ENCODE measurements around the gene CALU.

Gene CALU

DNA sequence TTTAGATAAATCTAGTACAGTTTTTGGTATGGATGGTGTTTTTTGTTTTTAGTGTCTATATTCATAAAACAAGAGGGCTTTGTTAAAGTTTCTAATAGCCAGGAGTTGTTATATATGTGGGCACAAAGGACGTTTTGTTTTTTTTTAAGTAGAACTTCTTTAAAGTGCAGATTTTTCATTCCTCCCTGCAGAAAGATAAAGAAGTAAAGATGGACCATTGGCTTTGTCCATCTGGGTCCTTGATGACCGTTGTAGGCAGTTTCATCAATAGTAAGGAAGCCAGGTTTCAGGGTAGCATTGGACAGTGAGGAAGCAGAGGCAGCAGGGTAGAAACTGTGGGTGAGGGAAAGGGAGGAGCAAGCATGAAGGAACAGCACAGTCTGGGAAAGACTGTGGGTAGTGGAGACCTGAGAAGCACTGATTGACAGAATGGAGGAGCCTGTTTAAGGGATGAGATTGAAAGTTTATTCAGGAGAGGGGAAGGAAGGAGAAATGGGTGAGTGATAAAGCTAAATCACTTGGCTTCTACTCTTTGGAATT is 5.3 kb downstream of the CALU start:
- in situ Hi-C loops (cut with MboI; ENCODE audit: low sequenced_read_pairs): no loop called here

DNA sequence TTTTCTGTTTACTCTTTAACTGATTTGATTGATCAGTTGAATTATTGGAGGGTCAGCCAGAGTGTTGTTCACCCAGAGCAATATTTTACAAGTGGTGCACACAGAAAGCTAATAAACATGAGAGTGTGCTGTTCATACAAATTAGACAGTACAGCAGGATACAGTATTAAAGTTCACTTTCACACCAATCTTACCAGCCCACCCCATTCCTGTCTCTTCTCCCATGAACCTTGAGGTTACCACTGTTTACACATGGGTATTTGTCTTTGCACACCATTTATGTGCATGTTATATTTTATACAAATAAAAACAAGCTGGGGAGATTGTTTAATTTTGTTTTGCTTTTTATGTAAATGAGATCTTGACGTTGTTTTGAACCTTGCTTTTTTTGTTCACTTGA is 6.5 kb downstream of the CALU start:
- in situ Hi-C loops (cut with MboI; ENCODE audit: low sequenced_read_pairs): no loop called here

DNA sequence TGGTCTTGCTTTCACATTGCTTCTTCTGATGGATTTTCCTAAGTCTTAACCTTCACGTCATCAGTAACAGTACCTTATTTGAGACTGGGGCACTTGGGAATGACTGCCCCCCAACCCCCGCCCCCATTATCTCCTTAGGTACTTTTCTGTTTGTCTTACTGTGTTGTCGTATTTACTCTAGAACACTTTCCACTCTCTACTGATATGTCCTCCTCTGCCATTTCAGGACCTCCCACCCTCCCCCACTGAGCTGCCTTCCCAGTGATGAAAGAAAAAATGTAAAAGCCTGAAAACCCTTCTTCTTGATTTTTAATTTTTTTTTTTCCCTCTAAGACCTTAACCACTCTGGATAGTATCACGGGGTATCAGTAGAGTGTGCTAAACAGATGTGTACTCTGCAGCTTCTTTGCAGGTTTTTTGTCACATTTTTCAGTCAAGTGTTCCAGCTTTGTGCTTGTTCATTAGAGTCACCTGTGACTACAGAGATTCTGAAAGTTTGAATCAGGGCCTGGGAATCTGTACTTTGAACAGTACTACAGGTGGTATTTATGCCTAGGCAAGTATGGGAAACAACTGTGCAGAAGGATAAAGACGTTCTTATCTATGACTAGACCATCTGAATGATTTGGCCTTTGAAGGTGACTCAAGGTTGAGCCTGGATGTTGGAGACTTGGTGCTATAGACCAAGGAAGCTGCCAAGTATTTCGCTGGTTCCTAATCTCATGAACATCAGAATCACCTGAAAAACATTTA is 8.3 kb downstream of the CALU start:
- in situ Hi-C loops (cut with MboI; ENCODE audit: low sequenced_read_pairs): no loop called here

DNA sequence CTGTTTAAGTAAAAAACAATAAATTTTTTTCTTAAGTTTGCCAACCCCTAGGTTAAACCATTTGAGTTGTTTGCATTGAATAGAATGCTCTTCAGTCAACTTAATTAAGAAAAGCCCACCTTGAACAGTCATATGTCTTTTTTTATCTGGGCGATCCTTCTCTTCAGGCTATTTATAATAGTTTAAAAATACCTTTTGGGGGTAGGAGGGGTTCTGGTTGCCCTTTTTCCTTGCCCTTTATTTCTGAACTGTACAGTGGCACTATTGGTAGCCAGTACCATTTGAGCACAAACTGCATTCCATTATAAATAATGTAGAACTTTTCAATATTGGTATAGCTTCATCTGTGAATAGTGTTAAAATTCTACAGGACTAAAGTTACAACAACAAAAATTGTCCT is 13.1 kb downstream of the CALU start:
- in situ Hi-C loops (cut with MboI; ENCODE audit: low sequenced_read_pairs): no loop called here

DNA sequence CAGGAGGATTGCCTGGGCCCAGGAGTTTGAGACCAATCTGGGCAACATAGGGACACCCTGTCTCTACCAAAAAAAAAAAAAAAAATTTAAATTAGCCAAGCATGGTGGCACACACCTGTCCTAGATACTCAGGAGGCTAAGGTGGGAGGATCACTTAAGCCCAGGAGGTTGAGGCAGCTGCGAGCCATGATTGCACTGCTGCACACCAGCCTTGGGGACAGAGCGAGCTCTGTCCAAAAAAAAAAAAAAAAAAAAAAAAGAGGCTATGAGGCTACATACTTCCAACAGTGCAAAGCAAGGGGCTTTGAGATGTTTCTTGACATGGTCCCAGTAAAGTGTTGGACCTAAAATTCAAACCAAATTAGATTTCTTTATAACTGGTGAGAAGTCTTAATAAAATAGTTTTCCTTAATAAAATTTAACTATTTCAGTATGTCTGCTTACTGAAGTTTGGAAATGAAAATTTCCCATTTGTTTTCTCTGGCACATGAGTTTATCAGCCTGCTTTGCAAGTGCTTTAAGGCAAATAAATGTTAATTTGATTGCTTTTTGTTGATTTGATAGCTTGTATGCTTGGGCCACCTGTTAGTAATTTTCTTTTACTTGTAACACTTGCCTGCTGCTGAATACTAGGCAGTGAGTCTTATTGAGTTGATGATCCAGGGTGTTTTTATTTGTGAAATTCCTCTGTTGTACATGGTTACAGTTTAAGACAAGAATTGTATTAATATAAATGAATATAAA is 16.1 kb downstream of the CALU start:
- in situ Hi-C loops (cut with MboI; ENCODE audit: low sequenced_read_pairs): no loop called here

DNA sequence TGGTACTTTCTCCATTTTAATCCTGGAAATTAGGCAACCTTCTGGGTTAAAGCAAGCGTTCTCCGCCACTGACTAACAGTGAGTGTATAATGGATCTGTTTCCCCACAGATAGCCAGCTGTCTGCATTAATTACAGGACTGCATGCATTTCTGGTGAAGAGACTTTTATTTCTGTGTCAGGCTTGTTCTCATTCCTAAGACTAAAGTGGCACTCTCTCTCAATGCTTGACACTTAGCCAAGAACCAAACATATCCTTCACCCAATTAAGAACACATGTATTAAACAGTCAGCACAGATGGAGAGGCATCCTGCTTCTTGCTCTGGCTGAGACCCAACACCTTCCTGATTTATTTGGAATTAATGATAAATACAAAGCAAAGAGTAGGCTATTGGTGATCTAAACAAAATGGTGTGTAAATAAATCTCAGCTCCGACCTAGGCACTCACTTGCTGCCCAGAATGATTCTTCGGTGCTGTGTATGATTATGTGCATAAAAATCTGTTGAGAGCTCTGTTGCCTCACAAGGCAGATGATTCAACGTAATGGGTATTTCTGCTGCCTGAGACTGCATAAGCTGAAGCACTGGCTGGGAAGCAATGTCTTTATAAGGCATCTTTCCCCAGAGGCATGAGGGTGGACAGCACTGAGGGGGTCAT is 16.8 kb downstream of the CALU start:
- in situ Hi-C loops (cut with MboI; ENCODE audit: low sequenced_read_pairs): no loop called here

DNA sequence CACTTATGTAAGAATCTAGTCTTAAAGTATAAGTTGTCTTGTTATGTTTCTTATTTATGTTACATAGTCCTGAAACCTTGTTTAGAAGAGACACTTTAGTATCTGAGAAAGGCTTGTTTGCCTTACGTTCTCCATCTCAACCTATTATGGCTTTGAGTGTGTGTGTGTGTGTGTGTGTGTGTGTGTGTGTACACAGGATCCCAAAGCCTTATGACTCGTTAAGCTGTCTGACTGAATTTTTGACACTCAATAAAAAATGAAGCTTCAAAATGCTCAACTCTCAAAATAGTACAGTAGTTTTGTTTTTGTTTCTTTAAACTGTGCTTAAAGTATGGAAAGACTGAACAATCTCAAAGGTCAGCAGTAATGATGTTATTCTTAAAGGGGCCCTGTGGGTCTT is 18.0 kb downstream of the CALU start:
- in situ Hi-C loops (cut with MboI; ENCODE audit: low sequenced_read_pairs): no loop called here

DNA sequence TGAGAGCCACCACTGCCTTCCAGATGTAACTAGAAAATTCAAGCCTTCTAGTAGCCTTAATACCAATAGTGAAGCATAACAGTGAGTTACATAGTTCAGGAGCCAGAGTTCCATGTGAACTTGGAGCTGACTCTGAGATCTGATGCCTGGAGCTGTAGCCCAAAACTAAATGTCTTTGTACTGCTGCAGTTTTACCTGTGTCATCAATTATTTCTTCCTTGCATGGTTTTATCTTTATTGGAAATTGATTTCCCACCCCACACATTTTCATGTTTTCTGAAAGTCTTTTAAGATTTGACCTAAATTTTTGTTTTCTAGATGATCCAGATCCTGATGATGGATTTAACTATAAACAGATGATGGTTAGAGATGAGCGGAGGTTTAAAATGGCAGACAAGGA is 19.4 kb downstream of the CALU start:
- in situ Hi-C loops (cut with MboI; ENCODE audit: low sequenced_read_pairs): no loop called here

DNA sequence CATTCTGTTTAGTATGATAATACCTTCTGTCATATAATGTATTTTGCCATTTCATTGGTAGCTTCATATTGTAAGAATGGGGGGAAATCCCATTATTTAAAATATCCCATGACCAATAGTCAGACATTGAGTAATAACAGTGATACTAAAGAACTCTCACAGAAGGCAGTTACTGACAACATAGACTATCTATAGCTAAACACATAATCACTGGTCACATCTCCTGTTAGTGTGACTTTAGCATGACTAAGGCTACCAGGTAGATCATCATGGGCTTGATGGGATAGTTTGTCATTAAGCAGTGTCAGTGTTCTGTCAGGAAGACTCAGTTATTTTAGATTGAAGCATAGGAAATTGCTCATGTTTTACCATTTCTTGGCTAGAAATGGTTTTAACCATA is 20.1 kb downstream of the CALU start:
- in situ Hi-C loops (cut with MboI; ENCODE audit: low sequenced_read_pairs): no loop called here

DNA sequence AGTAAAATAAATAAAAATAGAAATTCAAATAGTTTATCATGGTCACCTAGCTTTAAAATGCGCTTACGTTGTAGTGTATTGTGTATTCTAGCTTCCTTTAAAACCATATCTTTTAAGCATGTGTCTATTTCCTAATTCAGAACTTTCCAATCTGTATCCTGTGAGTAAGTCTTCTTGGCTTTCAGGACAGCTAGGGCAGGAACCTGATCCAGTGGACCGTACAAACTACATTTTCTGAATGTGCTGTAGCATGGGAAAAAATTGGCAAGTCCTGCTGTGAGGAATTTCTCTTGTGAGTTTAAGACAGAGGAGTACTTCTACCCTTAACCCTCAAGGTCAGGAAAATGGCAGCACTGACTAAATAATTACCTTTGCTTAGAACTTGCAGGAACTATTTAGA is 24.4 kb downstream of the CALU start:
- in situ Hi-C loops (cut with MboI; ENCODE audit: low sequenced_read_pairs): no loop called here

DNA sequence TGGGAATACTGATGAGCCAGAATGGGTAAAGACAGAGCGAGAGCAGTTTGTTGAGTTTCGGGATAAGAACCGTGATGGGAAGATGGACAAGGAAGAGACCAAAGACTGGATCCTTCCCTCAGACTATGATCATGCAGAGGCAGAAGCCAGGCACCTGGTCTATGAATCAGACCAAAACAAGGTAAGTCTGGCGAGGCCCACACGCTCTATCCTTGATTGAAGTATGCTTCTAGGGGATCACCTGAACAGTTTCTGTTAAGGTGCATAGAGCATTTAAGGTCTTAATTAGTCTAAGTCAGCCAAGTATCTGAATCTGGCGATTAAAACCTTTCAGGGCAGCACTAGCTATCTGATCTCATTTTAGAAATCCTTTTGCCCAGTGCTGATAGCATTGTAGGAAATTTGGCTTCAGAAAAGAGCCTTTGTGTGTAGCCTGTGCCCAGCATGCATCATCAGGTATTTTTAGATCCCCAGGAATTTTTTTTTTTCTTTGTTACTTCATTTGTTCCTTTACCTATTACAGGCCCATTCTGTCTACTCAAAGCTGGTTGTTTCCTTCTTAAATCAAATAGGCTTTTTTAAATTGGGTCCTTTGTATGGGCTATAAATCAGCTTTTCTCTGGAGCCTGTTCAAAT is 28.4 kb downstream of the CALU start:
- in situ Hi-C loops (cut with MboI; ENCODE audit: low sequenced_read_pairs): no loop called here

DNA sequence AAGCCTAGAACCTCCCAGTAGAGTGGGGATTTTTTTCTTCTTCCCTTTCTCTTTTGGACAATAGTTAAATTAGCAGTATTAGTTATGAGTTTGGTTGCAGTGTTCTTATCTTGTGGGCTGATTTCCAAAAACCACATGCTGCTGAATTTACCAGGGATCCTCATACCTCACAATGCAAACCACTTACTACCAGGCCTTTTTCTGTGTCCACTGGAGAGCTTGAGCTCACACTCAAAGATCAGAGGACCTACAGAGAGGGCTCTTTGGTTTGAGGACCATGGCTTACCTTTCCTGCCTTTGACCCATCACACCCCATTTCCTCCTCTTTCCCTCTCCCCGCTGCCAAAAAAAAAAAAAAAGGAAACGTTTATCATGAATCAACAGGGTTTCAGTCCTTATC is 31.1 kb downstream of the CALU start:
- in situ Hi-C loops (cut with MboI; ENCODE audit: low sequenced_read_pairs): no loop called here

DNA sequence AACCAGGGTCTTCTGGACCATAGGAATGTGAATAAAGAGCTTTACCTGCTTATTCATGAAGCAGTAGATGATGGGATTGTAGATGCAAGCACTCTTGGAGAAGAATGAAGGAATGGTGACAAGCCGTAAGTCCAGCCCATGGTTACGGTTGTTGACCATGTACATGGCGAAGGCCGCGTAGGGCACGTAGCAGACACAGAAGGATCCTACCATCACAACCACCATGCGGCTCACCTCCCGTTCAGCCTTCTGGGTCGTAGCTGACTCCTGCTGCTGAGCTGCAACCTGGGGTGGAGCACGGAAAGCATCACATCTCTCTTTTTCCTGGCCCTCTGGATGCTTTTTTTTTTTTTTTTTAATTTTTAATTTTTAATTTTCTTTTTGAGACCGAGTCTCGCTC is 34.4 kb downstream of the CALU start:
- in situ Hi-C loops (cut with MboI; ENCODE audit: low sequenced_read_pairs): no loop called here

DNA sequence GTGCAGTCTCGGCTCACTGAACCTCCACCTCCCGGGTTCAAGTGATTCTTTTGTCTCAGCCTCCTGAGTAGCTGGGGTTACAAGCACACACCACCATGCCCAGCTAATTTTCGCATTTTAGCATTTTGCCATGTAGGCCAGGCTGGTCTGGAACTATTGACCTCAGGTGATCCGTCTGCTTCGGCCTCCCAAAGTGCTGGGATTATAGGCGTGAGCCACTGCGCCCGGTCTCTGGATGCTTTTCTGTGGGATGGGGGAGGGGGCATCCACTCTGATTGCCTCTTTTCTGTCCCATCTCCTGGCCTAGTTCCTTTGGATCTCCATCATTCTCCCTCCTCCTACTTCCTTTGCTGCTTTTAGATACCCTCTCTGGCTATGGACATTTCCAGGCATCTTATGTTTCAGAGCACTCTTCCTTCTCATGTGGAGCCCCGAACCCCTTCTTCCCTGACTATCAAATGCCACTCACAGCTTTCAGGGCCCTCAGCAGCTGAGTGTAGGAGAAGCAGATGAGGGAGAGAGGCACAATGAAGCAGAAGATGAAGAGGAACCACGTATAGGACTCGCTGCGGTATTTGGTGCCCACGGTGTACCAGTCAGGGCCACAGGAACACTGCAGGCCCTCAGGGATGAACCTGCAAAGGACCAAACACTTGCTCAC is 35.0 kb downstream of the CALU start:
- in situ Hi-C loops (cut with MboI; ENCODE audit: low sequenced_read_pairs): no loop called here

DNA sequence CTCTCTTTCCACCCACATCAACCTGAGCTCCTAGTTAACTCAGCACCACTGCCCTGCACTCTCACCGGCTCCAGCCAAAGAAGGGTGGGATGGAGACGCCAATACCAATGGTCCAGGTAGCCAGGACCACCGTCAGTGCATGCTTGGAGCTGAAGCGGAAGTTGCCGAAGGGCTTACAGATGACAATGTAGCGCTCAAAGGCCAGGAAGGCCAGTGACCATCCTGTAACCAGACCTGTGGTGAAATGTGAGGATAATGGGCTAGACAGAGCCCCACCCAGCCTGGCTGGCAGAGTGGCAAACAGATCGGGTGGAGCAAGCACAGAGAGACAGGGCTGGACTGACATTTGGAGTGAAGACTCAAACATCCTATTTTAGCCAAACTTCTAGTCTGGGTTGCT is 35.8 kb downstream of the CALU start:
- in situ Hi-C loops (cut with MboI; ENCODE audit: low sequenced_read_pairs): no loop called here

DNA sequence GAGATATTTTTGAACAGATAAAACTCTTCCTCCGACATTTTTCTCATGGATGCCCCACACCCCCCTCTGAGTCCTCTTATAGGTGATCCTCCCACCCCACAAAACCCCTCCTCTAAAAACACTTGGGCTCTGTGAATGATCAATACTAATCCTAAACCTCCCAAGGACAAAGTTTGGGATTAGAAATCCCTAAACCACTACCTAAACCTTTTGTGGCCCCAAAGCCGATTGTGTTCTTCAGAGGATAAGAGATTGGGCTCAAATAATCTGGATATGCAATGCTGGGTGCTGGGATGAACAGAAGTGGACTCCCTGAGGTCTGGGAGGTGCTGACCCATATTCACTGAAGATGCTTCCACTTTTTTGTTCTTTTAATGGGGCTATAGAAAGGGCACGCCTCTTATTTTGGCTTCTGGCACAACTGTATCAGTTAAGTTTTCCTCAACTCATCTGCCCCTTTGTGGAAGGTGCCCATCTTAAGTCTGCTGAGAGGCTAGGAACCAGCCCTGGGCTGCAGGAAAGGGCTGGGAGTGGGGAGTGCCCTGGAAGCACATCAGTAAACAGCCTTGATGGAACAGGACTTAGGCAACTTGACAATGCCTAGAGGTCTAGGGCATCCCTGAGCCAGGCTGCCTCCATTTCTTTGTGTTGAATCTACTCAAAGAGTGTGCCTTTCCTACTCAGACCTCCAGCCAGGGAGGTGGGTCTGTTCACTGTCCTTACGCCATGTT is 36.8 kb downstream of the CALU start, which contains the start of gene OPN1SW:
Gene OPN1SW, minus strand, starts transcription at position 51 of the 731 bp plus-strand sequence. Its CDS starts 13 bp downstream, at position 38.
- in situ Hi-C loops (cut with MboI; ENCODE audit: low sequenced_read_pairs): no loop called here

DNA sequence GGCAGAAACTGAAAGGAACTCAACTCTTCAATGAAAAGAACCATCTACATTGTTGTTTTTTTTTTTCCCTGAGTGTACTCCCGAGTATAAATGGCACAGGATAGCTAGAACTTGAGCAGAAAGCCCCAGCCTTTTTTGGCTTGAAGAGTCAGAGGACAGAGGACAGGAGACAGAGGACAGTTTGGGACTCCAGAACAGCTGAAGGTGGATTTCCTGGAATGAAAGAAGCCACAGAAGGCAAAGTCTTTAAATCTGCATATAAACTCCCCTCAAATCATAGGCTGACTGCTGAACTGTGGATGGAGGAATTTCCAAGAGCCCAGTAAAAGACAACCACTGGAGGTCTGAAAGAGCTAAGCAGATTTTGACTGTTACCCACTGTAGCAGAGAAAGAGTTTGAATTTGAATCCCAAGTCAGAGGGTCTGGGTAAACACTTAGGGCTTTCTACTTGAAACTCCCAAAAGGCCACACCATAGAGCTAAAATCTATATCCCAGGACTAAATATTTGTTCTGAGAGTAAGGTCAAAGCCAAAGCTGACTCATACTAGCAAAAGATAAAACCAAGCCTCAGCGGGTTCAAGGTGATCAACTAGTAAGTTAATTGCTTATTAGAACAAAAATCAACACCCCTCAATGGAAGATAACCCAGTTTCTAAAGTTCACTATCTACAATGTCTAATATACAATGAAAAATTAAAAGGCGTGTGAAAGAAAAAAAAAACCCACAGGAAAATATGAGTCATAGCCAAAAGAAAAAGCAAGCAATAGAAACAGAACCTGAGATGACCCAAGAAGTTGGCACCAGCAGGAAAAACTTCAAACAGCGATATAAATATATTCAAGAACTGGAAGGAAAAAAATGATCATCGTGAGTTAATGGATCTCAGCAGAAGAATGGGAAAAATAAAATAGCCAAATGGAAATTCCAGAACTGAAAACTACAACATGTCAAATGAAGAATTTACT is 38.3 kb downstream of the CALU start:
- in situ Hi-C loops (cut with MboI; ENCODE audit: low sequenced_read_pairs): no loop called here

DNA sequence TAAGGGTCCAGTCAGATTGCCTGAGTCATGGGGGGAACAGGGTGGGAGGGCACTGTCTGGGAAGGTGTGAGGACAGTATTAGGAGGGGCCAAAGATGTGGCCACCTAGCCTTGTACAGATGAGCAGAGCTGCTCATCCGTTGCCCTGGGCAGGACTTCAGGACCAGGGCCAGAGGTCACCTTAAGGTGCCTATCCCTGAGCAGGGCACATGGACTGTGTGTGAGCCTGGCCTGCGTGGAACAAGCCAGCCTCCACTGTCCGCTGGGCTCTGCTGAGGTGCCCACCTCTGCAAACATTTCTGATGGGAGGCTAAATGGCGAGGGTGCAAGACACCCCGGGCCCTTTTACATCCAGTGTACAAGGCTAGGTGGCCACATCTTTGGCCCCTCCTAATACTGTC is 39.8 kb downstream of the CALU start:
- in situ Hi-C loops (cut with MboI; ENCODE audit: low sequenced_read_pairs): no loop called here

DNA sequence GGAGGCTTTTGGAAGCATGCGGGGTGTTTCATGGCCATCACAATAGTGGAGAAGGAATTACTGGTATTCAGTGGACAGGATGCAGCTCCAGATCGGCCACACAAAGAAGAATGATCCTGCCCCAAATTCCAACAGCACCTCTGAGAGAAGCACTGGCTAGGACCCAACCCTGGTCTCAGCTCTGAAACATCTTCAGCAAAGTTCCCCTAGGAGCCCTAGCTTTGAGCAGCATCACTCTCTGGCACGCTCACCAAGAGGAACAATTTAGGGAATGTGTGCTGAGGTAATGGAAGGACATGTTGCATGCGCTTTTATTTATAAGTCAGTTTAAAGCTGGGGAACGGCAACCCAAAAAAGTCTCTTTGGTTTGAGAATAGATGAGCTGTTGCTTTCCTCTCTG is 42.0 kb downstream of the CALU start:
- in situ Hi-C loops (cut with MboI; ENCODE audit: low sequenced_read_pairs): no loop called here

Measured in HL-60/S4 treated with phorbol 12-myristate 13-acetate at 8.2 ng/mL for 4 days and 3 days (cell line).